Gastrocnemius medialis (tissue), 4 donors: ENCODE results near the gene RNASE1. TPM values are rescaled to one million over a fixed set of nuclear protein-coding genes. Genes with fewer than 3 reads are reported as not detected.

Experiments used
- ATAC-seq, 2 donors: fragments of 150-250 bp; one replicate each; pipeline ENCODE4 v1.9.1; 2016
- DNase-seq, 2 donors: peaks; one replicate each; pipeline ENCODE4 v3.0.0-alpha.2; 2019
- H3K27ac ChIP-seq, 4 donors: fragments of 200-600 bp; sonication (generic); 1 replicate in 1 of 4; 2 replicates in 3 of 4; pipeline ENCODE4 v1.5.1; 2016 to 2018; ENCODE audit warnings: mild to moderate bottlenecking in 2 of 4, moderate library complexity in 1 of 4
- H3K27me3 ChIP-seq, 3 donors: fragments of 200-600 bp; sonication (generic) in 2 of 3; 1 replicate in 1 of 3; 2 replicates in 2 of 3; pipeline versions ENCODE4 v1.5.1 to v1.6.0; 2016 to 2019; ENCODE audit warnings: mild to moderate bottlenecking in 1 of 3, moderate library complexity in 1 of 3
- H3K36me3 ChIP-seq, 2 donors: fragments of 200-600 bp; sonication (generic) in 1 of 2; one replicate each; pipeline ENCODE4 v1.5.1; 2017 to 2018
- H3K4me1 ChIP-seq, 2 donors: fragments of 200-600 bp; sonication (generic) in 1 of 2; one replicate each; pipeline ENCODE4 v1.5.1; 2016 to 2017; ENCODE audit warnings: mild to moderate bottlenecking in 2 of 2
- H3K4me3 ChIP-seq, 4 donors: fragments of 200-600 bp; sonication (generic) in 3 of 4; 1 replicate in 1 of 4; 2 replicates in 3 of 4; pipeline ENCODE4 v1.5.1; 2016 to 2019; ENCODE audit warnings: mild to moderate bottlenecking in 2 of 4
- H3K9me3 ChIP-seq, 3 donors: fragments of 200-600 bp; sonication (generic) in 2 of 3; 1 replicate in 1 of 3; 2 replicates in 2 of 3; pipeline ENCODE4 v1.5.1; 2016 to 2019
- CTCF ChIP-seq, 5 experiments: fragments of 450-650 bp in 3 of 5; fragments of 200-600 bp in 2 of 5; sonication (generic) in 2 of 5; IDR thresholded peaks in 4 of 5; conservative IDR thresholded peaks in 1 of 5; 1 replicate in 4 of 5; 2 replicates in 1 of 5; pipeline ENCODE4 v1.5.1; 2016 to 2019; ENCODE audit warnings: antibody characterized with exemption in 5 of 5, mild to moderate bottlenecking in 3 of 5, moderate library complexity in 3 of 5
- POLR2A ChIP-seq, 2 donors: fragments of 450-650 bp; IDR thresholded peaks; one replicate each; pipeline ENCODE4 v1.6.1; 2017; ENCODE audit warnings: antibody characterized with exemption in 2 of 2, mild to moderate bottlenecking in 2 of 2, moderate library complexity in 2 of 2
- in situ Hi-C, 4 donors: fragments of 200-750 bp; cut with MboI; loops; one replicate each; pipeline versions ENCODE4 v1.15.0 to v1.8.0; 2017; ENCODE audit warnings: low sequenced_read_pairs in 4 of 4
- intact Hi-C: fragments of 100-400 bp; cut with DNase I; formaldehyde crosslinking; loops from one replicate; pipeline ENCODE4 v1.15.1; 2023; ENCODE audit warnings: low total_unique reads
- total RNA-seq, 4 donors: library from RNA; depleted of rRNA; stranded (reverse); fragments of >200 nt; gene quantifications; one replicate each; pipeline versions ENCODE4 v1.1.0 to v1.2.3, GENCODE V29; 2016

The RNASE1 gene
- total RNA-seq, 4 donors from 2014 or later = 157 to 198 (median 190) TPM

DNA sequence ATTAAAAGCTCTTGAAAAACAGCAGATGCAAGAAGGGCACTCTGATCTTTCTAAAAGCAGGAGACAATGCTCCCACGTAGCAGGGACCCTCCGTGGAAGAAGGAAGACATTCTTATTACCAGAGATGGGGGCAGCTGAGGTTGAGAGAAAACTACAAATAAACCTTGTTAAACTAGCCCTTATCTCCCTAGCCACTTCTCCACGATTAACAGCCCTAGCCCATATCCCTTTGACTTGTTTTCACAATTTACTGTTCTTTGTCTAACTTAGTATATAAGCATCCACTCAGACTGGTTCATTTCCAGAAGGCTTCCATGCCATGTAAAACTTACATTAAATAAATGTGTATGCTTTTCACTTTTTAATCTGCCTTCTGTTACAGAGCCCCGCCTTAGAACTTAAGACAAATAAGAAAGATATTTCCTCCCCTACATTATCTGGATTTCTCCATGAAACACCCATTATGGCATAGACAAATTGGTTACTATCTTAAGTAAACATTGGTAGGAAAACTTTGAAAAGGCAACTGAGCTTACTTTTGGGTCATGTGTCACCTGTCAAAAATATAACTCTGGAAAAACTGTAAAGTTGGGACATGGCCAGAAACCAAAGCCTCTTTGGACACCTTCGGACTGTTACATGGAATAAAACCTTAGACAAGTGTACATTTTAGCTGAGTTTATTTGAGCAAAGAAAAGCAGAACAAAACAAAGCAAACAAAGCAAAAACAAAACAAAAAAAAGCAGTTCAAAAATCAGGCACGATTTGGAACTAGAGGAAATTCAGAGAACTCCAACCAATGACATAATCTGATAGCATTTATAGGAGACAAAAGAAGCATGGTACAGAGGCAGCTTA lies 4.9 kb upstream of the RNASE1 start:
- intact Hi-C loops = no loop called here

DNA sequence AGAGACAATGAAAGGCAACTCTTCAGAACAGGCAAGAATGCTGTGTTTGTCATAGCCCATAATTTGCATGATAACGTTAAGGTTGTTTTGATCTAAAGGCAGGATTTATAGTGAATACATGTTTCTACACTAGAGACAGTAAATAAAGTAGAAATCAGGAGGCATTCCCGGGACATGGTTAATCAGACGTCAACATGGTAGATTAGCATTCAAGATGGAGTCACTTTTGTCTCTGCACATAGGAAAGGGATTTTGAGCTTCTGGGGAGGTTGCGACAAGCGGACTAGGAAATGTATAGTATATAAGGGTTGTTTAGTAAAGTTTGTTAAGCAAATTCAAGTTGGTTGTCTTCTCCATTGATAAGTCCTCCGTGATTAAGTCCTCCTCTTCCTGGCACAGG lies 2.8 kb upstream of the RNASE1 start:
- ATAC-seq = no peak
- intact Hi-C loops = no loop called here
- Histone ChIP-seq H3K27me3 (no peaks in the 10 kb centered on the region), H3K4me1 (no peaks in the 10 kb centered on the region), H3K36me3 (no peaks in the 10 kb centered on the region), H3K27ac (no peak overlapping the region), H3K4me3 (no peak overlapping the region), H3K9me3 (no peaks in the 10 kb centered on the region)
- TF ChIP-seq POLR2A (IDR thresholded peaks at IDR 0.05) = no peak
- TF ChIP-seq CTCF (IDR thresholded peaks at IDR 0.05 in 4 of 5, conservative IDR thresholded peaks at IDR 0.05 in 1 of 5) = no peak
- DNase-seq = no peak
- in situ Hi-C loops = no loop called here

More for the DNA sequence above, 4.9 kb upstream of the RNASE1 start:
- no peak for DNase-seq
- no peak overlapping the region for H3K27ac ChIP-seq
- H3K9me3 ChIP-seq = no peaks in the 10 kb centered on the region
- ATAC-seq = no peak
- no peak overlapping the region for H3K4me3 ChIP-seq
- TF ChIP-seq POLR2A (IDR thresholded peaks at IDR 0.05) = no peak
- no peak for TF ChIP-seq CTCF (IDR thresholded peaks at IDR 0.05 in 4 of 5, conservative IDR thresholded peaks at IDR 0.05 in 1 of 5)
- no peaks in the 10 kb centered on the region for H3K27me3 ChIP-seq
- in situ Hi-C loops = no loop called here
- no peaks in the 10 kb centered on the region for H3K4me1 ChIP-seq
- no peaks in the 10 kb centered on the region for H3K36me3 ChIP-seq

GRCh38 chr14:20803223-20803622 lies 579 bp upstream of the RNASE1 start:
- ATAC-seq (no peak), DNase-seq (no peak)
- Histone ChIP-seq H3K36me3 (no peaks in the 10 kb centered on the region), H3K9me3 (no peaks in the 10 kb centered on the region), H3K4me1 (no peaks in the 10 kb centered on the region), H3K27me3 (no peaks in the 10 kb centered on the region), H3K4me3 (peak overlapping the region in 2 of 4 donors; percentile 46 to 55), H3K27ac (peak overlapping the region; percentile 45 to 71 (median 60))
- in situ Hi-C loops = no loop called here
- no peak for TF ChIP-seq CTCF (IDR thresholded peaks at IDR 0.05 in 4 of 5, conservative IDR thresholded peaks at IDR 0.05 in 1 of 5)
- no peak for TF ChIP-seq POLR2A (IDR thresholded peaks at IDR 0.05)
- intact Hi-C loops = no loop called here

DNA sequence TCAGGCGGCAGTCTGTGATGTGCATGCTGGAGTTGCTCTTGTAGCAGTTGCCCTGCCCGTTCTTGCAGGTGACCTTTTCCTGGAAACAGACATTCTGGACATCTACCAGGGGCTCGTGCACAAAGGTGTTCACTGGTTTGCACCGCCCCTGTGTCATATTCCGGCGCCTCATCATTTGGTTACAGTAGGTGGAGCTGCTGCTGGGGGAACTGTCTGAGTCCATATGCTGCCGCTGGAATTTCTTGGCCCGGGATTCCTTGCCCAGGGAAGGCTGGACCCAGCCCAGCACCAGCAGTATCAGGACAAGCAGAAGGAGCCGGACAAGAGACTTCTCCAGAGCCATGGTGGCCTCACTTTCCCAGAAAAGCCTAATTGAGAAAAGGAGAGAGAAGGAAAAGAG lies 918 bp downstream of the RNASE1 start:
- in situ Hi-C loops = no loop called here
- ATAC-seq (no peak), DNase-seq (no peak)
- intact Hi-C loops = no loop called here
- TF ChIP-seq POLR2A (IDR thresholded peaks at IDR 0.05) (no peak), CTCF (IDR thresholded peaks at IDR 0.05 in 4 of 5, conservative IDR thresholded peaks at IDR 0.05 in 1 of 5) (no peak)
- peaks cover 0 to 6% of the 10 kb centered on the region in 2 donors for H3K4me1 ChIP-seq
- H3K27ac ChIP-seq = peak overlapping the region in 3 of 4 donors; percentile 56 to 78 (median 66)
- peak overlapping the region; percentile 42 to 55 (median 45) for H3K4me3 ChIP-seq
- no peaks in the 10 kb centered on the region for H3K27me3 ChIP-seq
- H3K36me3 ChIP-seq = no peaks in the 10 kb centered on the region
- no peaks in the 10 kb centered on the region for H3K9me3 ChIP-seq
